GM21360 (cell line): ENCODE measurements around the gene GALNT9.

ENCODE experiments used
- ATAC-seq: cut with Tn5 transposase; IDR thresholded peaks from one replicate; pipeline ENCODE4 v1.9.1; 2021; ENCODE audit warnings: mild to moderate bottlenecking, moderate library complexity; ENCODE audit not compliant: unreplicated experiment

The GALNT9 gene

GRCh38 chr12:132282031-132282949 lies 47.1 kb downstream of the GALNT9 start:
- ATAC-seq = no peak

GRCh38 chr12:132281038-132281437 lies 48.4 kb downstream of the GALNT9 start:
- no peak for ATAC-seq

GRCh38 chr12:132280406-132280805 lies 49.0 kb downstream of the GALNT9 start:
- ATAC-seq = no peak

- no peak for ATAC-seq
These were observed 49.5 kb downstream of the GALNT9 start for GRCh38 chr12:132279930-132280329.

GRCh38 chr12:132279184-132279889 lies 50.1 kb downstream of the GALNT9 start:
- ATAC-seq = no peak

GRCh38 chr12:132278401-132279183 lies 50.8 kb downstream of the GALNT9 start:
- ATAC-seq = no peak

- no peak for ATAC-seq
These were observed 51.4 kb downstream of the GALNT9 start for GRCh38 chr12:132277949-132278348.

GRCh38 chr12:132277374-132277941 lies 51.9 kb downstream of the GALNT9 start:
- ATAC-seq = no peak

- ATAC-seq = no peak
These were observed 52.5 kb downstream of the GALNT9 start for GRCh38 chr12:132276827-132277373.

- no peak for ATAC-seq
These were observed 53.1 kb downstream of the GALNT9 start for GRCh38 chr12:132276066-132276826.

GRCh38 chr12:132275631-132276030 lies 53.8 kb downstream of the GALNT9 start:
- ATAC-seq = no peak

- ATAC-seq = no peak
These were observed 54.3 kb downstream of the GALNT9 start for GRCh38 chr12:132275110-132275531.

GRCh38 chr12:132273992-132274334 lies 55.4 kb downstream of the GALNT9 start:
- no peak for ATAC-seq

- no peak for ATAC-seq
These were observed 56.7 kb downstream of the GALNT9 start for GRCh38 chr12:132272711-132273110.

- no peak for ATAC-seq
These were observed 57.7 kb downstream of the GALNT9 start for GRCh38 chr12:132271755-132272092.

GRCh38 chr12:132270969-132271754 lies 58.2 kb downstream of the GALNT9 start:
- no peak for ATAC-seq

GRCh38 chr12:132270516-132270915 lies 58.9 kb downstream of the GALNT9 start:
- no peak for ATAC-seq

GRCh38 chr12:132269271-132269968 lies 60.0 kb downstream of the GALNT9 start:
- no peak for ATAC-seq

- ATAC-seq = no peak
These were observed 60.7 kb downstream of the GALNT9 start for GRCh38 chr12:132268674-132269073.
